Activated T-cell treated with anti-CD3 and anti-CD28 coated beads, Interleukin-2, amount 50 U/mL, for 1 hour (primary cell): ENCODE data around the gene ATG13.
"Not testable (repeated sequence)": the region's sequence is repeated elsewhere in the genome, so short reads cannot be mapped to it uniquely, and the experiment has no call there.

ENCODE experiments used
- DNase-seq: peaks from one replicate; pipeline ENCODE4 v3.0.0-alpha.2; 2020

Gene ATG13

DNA sequence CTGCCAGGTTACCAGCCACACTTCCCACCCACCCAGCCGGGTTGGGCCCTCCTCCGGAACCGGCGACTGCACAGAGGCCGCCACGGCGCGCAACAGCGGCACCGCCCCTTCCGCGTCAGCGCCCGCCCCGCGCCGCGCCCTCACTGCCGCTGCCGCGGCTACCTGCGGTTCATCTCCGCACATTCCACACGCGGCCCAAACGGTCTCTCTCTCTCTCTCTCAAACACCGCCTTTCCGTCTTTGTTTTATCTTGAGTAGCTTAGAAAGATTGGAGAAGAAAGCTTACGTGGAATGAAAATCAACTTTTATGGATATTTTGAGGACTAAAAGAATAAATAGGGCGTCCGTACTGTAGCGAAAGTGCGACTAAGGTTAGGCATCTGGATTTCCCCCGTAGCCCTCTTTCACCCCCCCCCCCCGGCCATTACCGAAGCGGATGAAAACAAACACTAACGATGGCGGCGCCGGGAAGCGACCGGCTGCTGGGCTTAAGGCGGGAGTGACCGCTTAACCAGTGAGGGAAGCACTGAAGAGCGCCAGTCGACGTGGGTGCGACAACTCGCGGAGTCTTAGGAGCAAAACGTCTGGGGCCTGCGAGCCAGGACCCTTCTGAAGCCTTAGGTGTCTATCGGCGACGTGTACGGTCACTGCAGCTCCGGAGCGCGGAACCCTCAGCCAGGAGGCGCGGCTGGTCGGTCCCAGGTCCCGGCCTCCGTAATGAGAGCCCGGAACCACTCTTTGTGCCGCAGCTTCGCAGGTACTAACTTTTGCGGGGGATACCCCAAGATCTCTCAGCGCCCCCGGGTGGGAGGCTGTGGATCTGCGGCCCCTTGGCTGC lies at the start of gene ATG13, which contains the start of gene HARBI1:
ATG13 (plus strand) TSS at position 420 of the 838 bp plus-strand sequence. CDS start 26,739 bp downstream, outside the sequence.
HARBI1 (minus strand) TSS at position 94 of the 838 bp plus-strand sequence. CDS start 990 bp downstream, outside the sequence.
- peak; percentile 93 for DNase-seq

DNA sequence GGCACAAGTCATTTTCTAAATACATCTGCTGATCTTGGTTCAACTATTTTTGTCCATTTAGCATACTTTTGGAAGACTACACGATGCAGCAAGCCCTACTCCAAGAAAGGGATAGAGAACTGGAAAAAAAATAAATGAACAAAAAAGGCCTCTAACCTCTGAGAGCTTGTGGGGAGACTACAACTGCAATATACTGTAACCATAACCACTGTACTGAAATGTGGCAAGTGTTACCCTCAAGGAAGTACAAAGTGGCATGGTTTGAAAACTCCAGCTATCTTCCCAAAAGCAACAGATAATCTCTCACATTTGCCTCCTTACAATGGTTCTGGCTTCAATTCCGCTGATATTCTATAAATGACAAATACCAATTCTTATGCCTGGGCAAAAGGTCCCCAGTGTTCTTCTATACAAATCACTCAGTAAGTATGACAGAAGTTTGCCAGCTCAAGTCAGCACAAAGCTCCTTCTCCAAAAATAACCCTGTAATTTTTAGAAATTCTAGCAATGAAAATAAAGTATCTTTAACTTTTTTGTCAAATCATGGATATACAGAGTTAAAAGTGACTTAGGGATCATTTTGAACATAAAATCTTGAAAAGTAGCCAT lies 46.5 kb upstream of the ATG13 start:
- DNase-seq: no peak

DNA sequence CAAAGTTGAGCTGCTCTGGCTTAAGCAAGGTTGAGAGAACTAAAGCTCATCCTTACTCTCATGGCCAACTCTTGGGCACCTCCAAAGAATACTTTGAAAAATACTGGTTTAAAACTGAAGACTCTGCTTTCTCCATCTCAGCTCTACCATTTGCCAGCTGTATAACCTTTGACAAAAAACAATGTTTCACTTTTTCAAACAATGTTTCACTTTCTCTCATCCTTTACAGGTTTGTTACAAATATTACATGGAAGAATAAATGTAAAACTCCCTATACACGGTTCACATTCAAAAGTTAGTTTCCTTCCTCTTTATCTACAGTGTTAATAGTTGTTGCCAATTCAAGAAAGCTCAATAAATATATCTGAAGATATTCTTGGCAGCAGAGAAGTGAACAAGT lies 42.7 kb upstream of the ATG13 start:
- no peak for DNase-seq

DNA sequence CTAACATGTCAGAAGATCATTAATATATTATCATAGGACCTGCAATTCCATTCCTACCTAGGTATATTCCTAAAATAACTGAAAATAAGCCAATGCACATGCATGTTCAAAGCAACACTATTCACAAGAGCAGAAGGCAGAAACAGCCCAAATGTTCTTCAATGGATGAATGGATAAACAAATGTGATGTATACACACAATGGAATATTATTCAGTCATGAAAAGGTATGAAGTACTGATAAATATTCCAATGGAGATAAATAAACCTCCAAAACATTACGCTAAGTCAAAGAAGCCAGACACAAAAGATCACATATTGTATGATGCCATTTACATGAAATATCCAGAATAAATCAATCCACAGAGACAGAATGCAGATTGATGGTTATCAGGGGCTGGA lies 40.3 kb upstream of the ATG13 start:
- no peak for DNase-seq

DNA sequence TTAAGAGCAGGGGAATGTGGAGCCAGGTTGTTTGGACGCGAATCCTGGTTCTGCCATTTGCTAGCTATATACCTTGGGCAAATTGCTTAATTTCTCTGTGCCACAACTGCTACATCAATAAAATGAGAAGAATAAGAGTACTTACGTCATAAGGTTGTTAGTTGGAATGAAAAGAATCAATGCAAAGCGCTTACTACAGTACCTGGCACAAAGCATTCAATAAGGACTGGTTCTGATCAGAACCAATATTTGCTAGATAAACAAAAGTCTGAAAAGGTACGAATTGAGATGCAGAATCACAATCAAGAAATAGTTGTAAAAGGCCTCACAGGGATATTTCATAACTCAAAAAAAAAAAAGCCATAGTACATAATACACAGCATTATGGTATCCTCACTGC lies 34.8 kb upstream of the ATG13 start:
- DNase-seq: no peak

DNA sequence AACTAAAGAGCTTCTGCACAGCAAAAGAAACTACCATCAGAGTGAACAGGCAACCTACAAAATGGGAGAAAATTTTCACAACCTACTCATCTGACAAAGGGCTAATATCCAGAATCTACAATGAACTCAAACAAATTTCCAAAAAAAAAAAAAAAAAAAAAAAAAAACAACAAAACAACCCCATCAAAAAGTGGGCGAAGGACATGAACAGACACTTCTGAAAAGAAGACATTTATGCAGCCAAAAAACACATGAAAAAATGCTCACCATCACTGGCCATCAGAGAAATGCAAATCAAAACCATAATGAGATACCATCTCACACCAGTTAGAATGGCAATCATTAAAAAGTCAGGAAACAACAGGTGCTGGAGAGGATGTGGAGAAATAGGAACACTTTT lies 33.8 kb upstream of the ATG13 start:
- not testable (repeated sequence) for DNase-seq

DNA sequence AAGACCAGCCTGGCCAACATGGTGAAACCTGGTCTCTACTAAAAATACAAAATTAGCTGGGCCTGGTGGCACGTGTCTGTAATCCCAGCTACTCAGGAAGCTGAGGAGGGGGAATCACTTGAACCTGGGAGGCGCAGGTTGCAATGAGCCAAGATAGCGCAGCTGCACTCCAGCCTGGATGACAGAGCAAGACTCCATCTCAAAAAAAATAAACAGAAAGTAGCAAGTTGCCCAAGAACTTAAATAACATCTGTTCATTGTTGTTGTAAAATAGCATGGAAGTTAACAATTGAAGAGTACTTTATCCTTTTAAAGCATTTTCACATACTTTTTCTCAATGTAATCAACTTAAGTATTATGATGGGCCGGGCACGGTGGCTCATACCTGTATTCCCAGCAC lies 29.2 kb upstream of the ATG13 start:
- DNase-seq: no peak

DNA sequence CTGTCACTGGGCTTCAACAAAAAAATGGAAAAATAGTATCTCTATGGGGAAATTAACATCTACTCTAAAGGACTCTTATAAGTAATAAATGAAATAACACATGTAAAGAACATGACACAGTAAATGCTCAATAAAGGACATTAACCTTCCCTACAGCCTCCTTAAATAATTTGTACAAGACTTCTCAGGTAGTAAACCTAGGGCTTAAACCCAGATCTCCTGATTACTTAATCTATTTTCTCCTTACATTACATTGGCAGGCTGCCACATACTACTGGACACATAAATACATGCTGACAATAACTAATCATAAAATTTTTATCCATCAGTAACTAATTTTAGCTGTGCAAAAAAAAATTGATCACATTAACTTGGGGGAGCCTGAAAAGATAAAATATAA lies 28.4 kb upstream of the ATG13 start:
- DNase-seq: no peak

DNA sequence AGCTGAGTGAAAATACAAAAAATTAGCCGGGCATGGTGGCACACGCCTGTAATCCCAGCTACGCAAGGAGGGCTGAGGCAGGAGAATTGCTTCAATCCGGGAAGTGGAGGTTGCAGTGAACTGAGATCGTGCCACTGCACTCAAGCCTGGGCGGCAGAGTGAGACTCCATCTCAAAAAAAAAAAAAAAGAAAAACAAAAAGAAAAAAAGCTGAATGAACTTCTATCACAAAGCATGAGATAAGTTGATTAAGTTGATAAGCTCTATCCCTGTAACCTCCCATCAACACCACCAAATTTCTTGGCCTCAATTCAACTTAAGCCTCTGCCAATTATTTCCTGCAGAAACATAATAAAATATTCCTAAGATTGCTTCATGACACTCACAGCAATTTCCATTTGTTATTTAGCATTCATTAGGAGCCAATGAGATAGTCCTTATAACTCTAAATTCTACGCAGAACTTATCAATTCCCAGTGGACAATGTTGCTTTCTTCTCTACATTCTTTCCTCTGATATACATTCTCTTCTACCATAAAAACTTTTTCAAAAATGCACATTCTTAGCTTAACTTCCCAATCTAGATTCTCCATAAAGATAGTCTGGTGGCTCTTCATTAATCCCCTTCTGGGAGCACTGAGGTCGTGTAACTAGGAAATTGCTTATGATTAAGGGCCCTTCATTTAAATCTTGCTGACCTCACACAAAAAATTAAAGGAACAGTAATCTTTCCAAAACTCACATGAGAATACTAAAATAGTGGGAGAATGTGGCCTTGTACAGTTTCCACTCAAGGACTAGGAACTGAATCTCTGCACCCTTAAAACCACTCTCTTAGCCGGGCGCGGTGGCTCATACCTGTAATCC lies 26.4 kb upstream of the ATG13 start:
- DNase-seq: no peak

DNA sequence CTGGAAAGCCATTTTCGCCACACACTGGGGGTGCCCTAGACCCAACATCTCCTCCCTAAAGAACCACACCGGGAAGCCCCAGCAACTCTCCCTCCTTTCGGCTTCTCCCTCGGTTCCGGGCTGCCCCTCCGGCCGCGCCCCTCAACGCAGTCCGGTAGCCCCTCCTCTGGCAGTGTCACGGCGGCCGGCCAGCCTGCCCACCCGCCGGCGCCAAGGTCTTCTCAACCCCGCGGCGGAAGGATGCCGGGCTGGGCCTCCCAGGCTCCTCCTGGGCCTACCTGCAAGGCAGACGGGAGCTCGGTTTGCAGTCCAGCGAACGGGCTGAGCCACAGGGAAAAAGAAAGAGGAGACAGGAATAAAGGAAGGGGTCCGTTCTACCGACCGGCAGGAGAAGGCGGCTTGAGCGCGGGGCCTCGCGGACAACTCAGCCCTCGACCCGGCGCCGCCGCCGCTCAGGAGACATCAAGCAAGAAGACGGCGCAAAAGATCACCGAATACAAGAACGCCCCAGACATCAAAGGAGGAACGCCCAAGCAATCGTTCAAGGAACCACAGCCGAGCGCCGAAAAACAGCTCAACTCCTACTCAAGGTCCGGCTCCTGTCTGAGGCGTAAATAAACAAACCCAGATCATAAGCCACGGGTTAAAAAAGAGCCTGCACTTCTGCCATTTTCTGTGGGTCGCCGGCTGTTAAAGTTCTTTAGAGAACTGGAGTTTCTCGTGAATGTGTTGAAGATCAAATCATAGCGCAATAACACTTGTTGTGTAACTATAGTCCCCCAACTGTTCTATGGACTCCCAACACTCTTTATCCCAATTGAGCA lies 23.6 kb upstream of the ATG13 start, which contains the start of gene AMBRA1:
AMBRA1 (minus strand) TSS at position 474 of the 824 bp plus-strand sequence. CDS start 45,643 bp downstream, outside the sequence.
- peak; percentile 83 for DNase-seq

DNA sequence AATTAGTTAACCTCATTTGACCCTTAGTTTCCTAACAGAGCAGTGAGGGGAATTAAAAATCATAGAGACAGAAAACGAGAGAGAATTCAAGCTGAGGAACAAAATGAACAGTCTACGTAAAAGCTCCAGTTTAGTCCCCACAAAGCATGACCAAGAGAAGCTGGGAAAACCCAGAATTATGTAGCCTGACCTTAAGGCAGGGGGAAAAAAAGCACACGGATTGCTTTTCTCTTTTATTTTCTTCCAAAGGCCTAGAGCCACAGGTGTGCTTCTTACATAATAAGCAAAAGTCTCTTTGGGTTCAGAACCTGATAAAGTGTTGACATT lies 23.0 kb upstream of the ATG13 start:
- DNase-seq: no peak

DNA sequence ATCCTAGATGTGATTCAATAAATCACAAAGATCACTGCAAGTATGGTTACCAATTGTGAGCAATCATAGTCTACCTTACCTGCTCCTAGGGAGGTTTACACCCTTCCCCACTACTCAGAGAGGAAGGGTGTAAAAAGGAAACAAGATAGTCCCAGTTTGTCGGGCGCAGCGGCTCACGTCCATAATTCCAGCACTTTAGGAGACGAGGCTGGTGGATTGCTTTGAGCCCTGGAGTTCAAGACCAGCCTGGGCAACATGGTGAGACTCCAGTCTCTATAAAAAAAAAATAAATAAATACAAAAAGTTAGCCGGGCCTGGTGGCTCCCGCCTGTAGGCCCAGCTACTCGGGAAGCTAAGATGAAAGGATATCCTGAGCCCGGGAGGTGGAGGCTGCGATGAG lies 22.6 kb upstream of the ATG13 start:
- DNase-seq: no peak

DNA sequence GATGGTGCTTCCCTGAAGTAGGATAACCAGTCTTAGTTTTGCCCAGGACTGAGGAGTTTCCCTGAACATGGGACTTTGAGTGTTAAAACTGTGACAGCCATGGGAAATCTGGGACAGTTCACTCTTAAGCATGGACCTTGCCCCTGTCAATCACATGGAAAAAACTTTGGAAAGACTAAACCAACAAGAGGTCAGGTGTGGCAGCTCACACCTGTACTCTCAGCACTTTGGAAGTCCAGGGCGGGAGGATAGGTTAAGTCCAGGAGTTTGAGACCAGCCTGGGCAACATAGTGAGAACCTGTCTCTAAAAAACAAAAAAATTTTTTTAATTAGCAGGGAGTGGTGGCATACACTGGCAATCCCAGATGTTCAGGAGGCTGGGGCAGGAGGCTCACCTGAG lies 20.2 kb upstream of the ATG13 start:
- no peak for DNase-seq

DNA sequence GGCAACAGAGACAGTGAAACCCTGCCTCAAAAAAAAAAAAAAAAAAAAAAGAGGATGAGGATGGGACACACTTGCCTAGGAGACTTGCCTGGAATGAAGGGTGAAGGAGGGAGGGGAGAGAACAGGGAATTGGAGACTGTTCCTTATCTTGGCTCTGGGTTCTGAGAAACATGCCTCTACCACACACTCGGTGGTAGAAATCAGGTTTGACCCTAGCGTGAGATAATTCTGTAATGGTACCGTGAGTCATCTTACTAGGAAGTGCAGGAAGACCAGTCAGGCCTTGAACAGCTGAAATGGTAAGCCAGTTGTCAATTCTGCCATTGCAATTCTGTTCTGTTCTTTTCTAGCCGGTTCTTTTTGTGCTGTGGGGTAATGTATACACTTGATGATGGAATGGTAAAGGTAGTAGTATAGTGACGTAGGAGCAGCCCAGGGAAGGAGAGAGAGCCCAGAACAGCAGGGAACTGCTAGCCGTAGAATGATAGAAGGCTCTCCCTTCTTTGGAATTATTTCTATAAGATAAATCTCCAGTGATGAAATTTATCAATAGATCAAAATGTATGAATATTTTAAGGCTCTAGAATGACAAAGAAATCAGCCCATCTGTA lies 19.6 kb upstream of the ATG13 start:
- no peak for DNase-seq

DNA sequence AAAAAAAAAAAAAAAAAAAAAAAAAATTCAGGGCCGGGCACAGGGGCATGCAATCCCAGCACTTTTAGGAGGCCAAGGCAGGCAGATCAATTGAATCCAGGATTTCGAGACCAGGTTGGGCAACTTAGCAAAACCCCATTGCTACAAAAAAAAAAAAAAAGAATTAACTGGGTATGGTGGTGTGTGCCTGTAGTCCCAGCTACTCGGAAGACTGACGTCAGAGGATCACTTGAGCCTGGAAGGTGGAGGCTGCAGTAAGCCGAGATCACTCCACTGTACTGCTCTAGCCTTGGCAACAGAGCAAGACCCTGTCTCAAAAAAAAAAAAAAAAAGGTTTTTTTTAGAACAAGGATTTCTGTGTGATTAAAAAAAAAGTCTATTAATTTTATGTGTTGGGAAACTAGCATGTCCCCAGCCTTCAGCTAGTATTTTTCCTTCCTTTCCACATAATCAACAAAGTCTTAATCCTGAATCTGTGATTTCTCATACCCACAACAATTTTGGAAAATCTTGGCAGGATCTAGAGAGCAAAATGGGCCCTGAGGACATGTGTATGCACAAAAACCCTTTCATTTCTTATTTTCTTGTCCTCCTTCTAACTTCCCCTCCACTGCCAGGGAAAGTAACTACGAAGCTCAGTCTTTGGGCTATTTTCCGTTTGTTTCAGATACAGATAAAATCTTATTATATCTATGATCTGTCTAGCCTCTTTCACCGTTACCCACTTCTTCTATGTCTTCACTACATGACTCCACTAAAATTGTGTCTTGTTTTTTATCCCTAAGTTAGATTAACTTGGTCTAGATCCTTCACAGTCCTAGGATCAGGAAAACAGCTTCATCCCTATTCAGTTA lies 17.8 kb upstream of the ATG13 start:
- no peak for DNase-seq

DNA sequence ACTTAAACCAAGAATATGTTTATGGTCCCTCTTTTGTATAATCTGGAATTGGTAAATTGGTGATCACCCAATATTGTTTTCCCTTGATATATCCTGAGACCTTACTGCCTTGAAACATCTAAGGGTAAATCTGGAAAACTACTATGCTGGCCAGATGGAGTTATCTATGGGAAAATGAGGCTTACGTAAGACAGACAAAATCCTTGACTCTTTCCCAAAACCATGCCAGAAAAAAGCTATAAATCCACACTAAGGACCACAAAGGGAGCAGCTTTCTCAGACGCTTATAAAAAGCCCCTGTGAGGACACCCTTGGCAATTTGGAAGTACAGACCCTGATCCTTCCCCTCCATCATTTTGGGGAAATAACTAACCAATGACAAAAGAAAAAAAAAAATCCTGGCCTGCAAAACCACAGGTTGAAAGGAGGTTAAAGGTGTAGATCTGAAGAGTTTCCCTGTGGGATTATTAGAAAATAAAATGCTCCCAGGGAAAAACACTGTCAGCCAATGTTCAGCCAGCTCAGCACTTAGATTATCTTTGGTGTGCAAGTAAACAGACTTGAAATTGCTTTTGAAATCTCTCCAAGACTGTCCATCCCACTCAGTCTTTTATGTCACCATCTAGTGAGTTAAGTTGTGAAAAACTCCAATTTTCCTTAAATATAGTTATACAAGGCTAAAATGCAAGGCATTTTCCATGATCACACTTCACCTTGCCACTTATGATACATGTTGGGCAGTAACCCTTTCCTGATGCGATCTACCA lies 17.0 kb upstream of the ATG13 start:
- DNase-seq: no peak

DNA sequence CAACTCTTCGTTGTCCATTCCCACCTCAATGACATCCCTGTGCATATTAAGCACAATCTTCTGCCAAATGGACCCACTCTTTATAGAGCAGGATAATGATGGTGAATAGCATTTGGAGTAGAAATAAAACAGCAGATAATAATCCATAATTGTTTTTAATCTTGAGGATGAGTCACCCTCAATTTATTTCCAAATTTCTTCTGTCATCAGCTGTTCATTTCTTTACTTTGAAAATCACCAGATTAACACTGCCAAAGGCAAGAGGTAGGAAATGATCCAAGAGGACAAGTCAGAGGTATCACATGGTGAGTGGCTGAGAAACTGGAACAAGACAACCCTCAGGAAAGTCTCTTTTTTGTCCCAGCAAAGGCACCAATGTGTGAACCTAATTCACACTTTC lies 16.2 kb upstream of the ATG13 start:
- DNase-seq: no peak

DNA sequence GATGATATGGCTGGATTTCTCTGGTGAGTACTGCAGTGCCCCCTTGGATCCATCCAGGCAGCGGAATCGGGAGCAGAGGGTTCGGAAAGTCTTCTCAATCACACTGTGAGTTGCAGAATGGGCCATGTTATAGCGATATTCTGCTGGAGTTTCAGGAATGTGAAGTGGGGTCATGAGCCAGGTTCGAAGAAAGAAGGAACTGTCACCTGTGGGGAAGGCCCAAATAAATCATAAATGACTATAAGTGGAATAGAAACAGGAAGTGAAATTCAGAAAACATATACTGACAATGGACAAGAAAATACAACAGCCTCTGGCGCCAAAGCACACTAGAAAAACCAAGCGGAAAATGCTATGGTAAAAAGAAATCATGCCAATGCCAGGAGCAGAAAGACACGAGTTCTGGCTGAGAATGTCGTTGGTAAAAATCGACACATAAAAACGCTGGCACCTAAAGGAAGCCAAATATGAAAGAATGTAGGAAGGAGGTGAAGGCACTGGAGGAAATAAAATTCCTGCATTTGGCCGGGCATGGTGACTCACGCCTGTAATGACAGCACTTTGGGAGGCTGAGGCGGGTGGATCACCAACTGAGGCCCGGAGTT lies 13.5 kb upstream of the ATG13 start:
- DNase-seq: no peak

DNA sequence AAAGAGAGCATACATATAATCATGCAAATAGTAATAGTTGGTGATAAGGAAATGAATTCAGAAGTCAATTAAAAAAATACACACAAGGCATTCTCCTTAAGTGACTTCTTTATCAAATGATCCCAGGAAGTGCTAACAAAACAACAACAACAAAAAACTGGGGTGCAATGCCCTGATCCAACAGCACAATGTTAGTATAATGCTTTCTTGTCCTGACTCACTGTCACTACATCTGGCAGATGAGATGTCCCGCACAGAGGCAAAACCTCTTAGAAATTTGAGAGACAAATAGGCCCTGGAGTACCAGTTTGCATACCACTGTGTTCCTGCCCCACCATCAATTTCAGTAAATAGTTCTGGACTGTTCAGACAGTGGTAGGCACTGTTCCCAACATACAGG lies 12.6 kb upstream of the ATG13 start:
- no peak for DNase-seq

DNA sequence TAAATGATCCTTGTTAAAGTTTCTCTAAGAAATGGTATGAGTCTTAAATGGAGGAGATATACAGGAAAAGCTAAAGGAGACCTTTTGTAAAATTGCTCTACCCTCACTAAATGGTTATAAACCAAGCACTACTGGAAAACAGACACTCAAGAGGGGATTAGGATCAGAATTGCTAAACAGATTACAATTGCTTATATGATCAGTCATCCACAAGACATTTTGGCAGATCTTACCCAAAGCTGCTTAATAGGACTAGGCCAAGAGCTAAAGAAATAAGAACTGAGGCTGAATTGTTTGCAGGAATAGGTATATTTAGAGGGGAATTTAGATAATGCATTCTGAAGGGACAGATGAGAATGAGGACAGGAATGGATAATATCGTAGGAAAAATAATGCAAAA lies 9.8 kb upstream of the ATG13 start:
- DNase-seq: no peak
